Measurements from ENCODE around the gene ELF4.

The ELF4 gene

DNA sequence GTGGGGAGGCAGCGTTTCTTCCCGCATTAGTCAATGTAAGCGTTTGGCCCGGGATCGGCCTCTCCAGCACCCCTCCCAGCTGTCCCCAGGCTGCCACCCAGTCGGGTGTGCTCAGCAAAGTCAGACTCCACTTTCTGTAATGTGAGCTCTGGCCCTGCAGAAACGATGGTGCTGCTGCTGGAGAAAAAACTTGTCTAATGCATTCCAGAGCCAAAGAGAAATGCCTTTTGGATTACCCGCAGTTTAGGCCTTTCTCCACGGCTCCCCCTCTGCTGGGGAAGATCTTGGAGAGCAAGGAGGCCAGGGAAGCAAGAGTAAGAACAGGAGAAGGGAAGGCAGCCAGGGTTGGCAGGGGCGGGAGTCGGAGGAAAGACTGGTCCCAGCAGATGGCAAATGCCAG, 55.2 kb downstream of the ELF4 start:
- CTCF ChIA-PET: interaction anchor here (1.2 to 1.4 kb wide), 2 partner anchors 26 to 130 kb away, joined by 4 to 8 read pairs; no protein-coding TSS in a partner anchor
- no peak for DNase-seq (ENCODE audit: extremely low spot score)
- POLR2A ChIA-PET: no interaction called here
- TF ChIP-seq, protein P1, sequence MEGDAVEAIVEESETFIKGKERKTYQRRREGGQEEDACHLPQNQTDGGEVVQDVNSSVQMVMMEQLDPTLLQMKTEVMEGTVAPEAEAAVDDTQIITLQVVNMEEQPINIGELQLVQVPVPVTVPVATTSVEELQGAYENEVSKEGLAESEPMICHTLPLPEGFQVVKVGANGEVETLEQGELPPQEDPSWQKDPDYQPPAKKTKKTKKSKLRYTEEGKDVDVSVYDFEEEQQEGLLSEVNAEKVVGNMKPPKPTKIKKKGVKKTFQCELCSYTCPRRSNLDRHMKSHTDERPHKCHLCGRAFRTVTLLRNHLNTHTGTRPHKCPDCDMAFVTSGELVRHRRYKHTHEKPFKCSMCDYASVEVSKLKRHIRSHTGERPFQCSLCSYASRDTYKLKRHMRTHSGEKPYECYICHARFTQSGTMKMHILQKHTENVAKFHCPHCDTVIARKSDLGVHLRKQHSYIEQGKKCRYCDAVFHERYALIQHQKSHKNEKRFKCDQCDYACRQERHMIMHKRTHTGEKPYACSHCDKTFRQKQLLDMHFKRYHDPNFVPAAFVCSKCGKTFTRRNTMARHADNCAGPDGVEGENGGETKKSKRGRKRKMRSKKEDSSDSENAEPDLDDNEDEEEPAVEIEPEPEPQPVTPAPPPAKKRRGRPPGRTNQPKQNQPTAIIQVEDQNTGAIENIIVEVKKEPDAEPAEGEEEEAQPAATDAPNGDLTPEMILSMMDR (IDR thresholded peaks at IDR 0.05; ENCODE audit: control extremely low read depth, extremely low read depth, low read depth, missing control alignments): no peak

DNA sequence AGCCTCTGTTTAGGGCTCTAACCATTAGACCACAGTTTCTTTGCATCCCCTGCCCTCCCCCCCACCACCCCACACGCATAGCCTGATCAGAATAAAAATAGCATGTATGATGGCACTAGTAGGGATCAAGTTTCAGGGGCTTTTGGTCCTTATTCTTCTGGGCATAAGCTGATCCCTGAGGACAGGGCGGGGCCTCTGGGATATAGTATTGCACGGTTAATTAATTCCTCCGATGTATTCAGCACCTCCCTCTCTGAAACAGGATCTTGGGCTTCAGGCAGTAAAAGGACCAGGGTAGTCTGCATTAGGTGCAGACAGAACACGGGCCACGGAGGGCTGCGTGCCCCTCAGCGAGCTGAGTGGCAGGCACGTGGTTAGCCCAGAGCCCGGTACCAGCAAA, 57.1 kb downstream of the ELF4 start:
- TF ChIP-seq, protein P1 (IDR thresholded peaks at IDR 0.05; ENCODE audit: control extremely low read depth, extremely low read depth, low read depth, missing control alignments): no peak
- DNase-seq (ENCODE audit: extremely low spot score): no peak
- CTCF ChIA-PET: no interaction called here
- POLR2A ChIA-PET: no interaction called here

DNA sequence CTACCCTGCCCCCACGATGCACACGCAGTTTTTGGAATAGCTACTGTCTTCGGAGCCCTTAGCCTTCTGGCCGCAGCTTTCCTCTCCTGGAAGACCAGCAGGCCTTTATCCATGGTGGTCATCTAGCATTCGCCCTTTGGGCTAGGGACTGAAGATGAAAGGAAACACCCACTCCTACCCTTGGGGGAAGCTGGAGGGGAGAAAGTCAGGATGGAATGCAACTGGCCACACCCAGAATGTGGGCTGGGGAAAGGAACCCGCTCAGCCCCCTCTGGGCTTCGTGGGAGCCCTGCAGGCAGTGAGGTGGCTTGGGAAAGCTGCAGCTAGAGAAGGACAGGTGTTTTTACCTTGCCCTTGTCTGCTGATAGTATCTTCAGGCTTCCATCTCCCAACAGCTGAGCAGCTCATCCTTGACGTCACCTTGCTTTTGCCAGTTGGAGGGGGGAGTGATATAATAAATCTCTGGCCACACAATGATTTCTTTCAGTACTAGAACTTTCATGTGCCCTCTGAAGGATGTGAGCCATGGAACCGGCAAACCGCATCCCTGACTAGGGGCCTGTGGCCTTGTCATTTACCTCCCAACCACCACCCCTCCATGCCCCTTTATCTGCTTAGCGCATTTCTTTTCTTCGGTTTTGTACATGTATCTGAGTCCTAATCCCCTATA, 59.0 kb downstream of the ELF4 start:
- DNase-seq (ENCODE audit: extremely low spot score): no peak
- ChIA-PET POLR2A (no interaction called here), CTCF (interaction anchor here (0.9 to 1.6 kb wide), 2 partner anchors 9 to 23 kb away, joined by 3 to 4 read pairs; no protein-coding TSS in a partner anchor)
- TF ChIP-seq, protein P1 (IDR thresholded peaks at IDR 0.05; ENCODE audit: control extremely low read depth, extremely low read depth, low read depth, missing control alignments): no peak

DNA sequence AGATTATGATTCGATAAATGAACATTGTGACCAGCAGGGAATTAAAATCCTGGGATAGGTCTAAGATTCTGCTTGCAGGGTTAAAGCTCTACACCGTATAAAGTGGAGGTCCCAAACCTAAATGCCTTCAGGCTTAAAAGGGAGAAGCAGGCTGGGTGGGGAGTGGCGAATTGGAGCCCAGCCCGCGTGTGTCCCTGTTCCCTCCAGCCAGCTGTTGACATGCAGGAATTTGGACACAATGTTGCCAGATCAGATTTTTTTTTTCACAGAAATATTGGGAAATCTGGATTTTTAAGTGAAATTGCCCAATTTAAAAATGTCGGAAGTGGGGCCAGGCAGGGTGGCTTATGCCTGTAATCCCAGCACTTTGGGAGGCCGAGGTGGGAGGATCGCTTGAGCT, 60.5 kb downstream of the ELF4 start:
- TF ChIP-seq, protein P1 (IDR thresholded peaks at IDR 0.05; ENCODE audit: control extremely low read depth, extremely low read depth, low read depth, missing control alignments): no peak
- no peak for DNase-seq (ENCODE audit: extremely low spot score)
- CTCF ChIA-PET: no interaction called here
- POLR2A ChIA-PET: no interaction called here

DNA sequence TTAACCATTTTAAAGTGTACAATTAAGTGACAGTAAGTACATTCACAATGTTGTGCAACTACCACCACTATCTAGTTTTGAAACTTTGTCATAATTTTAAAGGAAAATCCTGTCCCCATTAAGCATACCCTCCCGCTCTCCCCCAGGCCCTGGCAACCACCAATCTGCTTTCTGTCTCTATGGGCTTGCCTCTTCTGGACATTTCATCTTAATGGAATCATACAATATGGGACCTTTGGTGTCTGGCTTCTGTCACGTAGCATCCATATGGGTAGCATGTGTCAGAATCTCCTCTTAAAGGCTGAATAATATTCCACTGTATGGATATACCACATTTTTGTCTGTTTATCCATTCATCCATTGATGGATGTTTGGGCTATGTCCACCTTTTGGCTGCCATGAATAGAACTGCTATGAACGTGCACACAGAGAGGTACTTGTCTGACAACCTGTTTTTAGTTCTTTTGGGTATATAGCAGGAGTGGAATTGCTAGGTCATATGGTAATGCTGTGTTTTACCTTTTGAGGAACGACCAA, 61.5 kb downstream of the ELF4 start:
- TF ChIP-seq, protein P1 (IDR thresholded peaks at IDR 0.05; ENCODE audit: control extremely low read depth, extremely low read depth, low read depth, missing control alignments): no peak
- ChIA-PET CTCF (interaction anchor here (1.1 to 1.2 kb wide), 2 partner anchors 16 to 20 kb away, joined by 3 read pairs; no protein-coding TSS in a partner anchor), POLR2A (no interaction called here)
- no peak for DNase-seq (ENCODE audit: extremely low spot score)

DNA sequence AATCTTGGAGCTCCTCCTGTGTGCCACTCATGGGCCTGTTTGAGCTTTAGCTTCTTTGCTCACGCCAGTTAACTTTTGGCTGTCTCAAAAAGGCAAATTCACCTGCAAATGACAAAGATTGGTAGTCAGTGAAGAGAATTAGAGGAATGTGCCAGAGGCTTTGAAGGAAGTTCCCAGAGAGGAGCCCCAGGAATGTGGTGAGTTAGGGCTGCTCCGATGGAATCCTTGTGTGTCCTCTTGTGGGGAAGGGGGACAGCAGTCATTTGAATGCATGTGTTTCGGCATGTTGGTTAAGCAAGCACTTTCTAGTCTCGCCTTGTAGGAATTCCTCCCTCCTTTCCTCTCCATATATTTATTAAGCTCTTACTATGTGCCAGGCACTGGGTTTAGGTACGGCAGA, 62.9 kb downstream of the ELF4 start:
- POLR2A ChIA-PET: no interaction called here
- no peak for DNase-seq (ENCODE audit: extremely low spot score)
- CTCF ChIA-PET: interaction anchor here (1.0 to 1.8 kb wide), 5 partner anchors 13 to 122 kb away, joined by 3 to 5 read pairs (median 3); no protein-coding TSS in a partner anchor
- TF ChIP-seq, protein P1 (IDR thresholded peaks at IDR 0.05; ENCODE audit: control extremely low read depth, extremely low read depth, low read depth, missing control alignments): no peak

Measured in GM10248 (cell line).